IMR-90 (cell line): Measurements from ENCODE around the gene FAM98C. TPM values are rescaled to one million over a fixed set of nuclear protein-coding genes. Genes with fewer than 3 reads are reported as not detected.

Source experiments
- ATAC-seq: fragments of 200-7000 bp; cut with Tn5 transposase; 2 replicates; pipeline ENCODE4 v1.9.1; 2020; ENCODE audit warnings: low read depth, mild to moderate bottlenecking, moderate library complexity
- BruUV-seq: library from RNA; stranded (reverse); fragments of 400-500 nt; replicated peaks from 2 replicates; lab custom pipeline; 2021; lab: Mats Ljungman, UMichigan
- CTCF ChIA-PET: fragments of 300-600 bp; formaldehyde crosslinking; extraction: SDS; loops from one replicate; lab custom pipeline; 2021; ENCODE audit warnings: antibody characterized with exemption; lab: Yijun Ruan, JAX
- POLR2A ChIA-PET: fragments of 300-600 bp; sonication (Branson Sonifier 250); formaldehyde crosslinking; loops from one replicate; lab custom pipeline; 2022; ENCODE audit warnings: antibody characterized with exemption; ENCODE audit not compliant: unreplicated experiment; lab: Charles Lee
- DNase-seq: peaks from one replicate; pipeline ENCODE4 v3.0.0; 2013
- H2AFZ ChIP-seq: replicated peaks from 2 replicates; pipeline ENCODE3; 2013; ENCODE audit warnings: low read length, mild to moderate bottlenecking; ENCODE audit not compliant: poor library complexity
- H2AK5ac ChIP-seq: 2 replicates; pipeline ENCODE4 v1.6.1; 2013; ENCODE audit warnings: low read depth, low read length, inconsistent platforms
- H2AK9ac ChIP-seq: replicated peaks from 2 replicates; pipeline ENCODE3; 2013; ENCODE audit warnings: mild to moderate bottlenecking, low read depth, low read length, moderate library complexity; ENCODE audit not compliant: poor library complexity
- H2BK120ac ChIP-seq: 2 replicates; pipeline ENCODE4 v1.6.1; 2013; ENCODE audit warnings: low read depth, low read length, inconsistent platforms
- H2BK15ac ChIP-seq: 3 replicates; pipeline ENCODE4 v1.6.1; 2013; ENCODE audit warnings: low read depth, low read length, inconsistent platforms
- H2BK20ac ChIP-seq: 2 replicates; pipeline ENCODE4 v1.6.1; 2013; ENCODE audit warnings: low read depth, mild to moderate bottlenecking, inconsistent platforms, low read length, moderate library complexity
- H2BK5ac ChIP-seq: 2 replicates; pipeline ENCODE4 v1.6.1; 2013; ENCODE audit warnings: mild to moderate bottlenecking, low read depth, low read length, inconsistent platforms; ENCODE audit not compliant: poor library complexity, severe bottlenecking
- H3K14ac ChIP-seq: replicated peaks from 2 replicates; pipeline ENCODE4 v1.6.1; 2013; ENCODE audit warnings: low read depth, low read length, inconsistent platforms
- H3K18ac ChIP-seq: 2 replicates; pipeline ENCODE4 v1.6.1; 2013; ENCODE audit warnings: low read depth, low read length, control low read depth
- H3K23ac ChIP-seq: 2 replicates; pipeline ENCODE4 v1.6.1; 2013; ENCODE audit warnings: low read depth, low read length, inconsistent platforms
- H3K27ac ChIP-seq: 2 replicates; pipeline ENCODE4 v1.5.1; 2013; ENCODE audit warnings: mild to moderate bottlenecking, control low read depth, low read length; ENCODE audit not compliant: insufficient read depth
- H3K27me3 ChIP-seq: 2 replicates; pipeline ENCODE4 v1.6.1; 2013; ENCODE audit warnings: low read length; ENCODE audit not compliant: control insufficient read depth, insufficient read depth
- H3K36me3 ChIP-seq: 2 replicates; pipeline ENCODE4 v1.6.1; 2013; ENCODE audit warnings: low read length, mixed read lengths; ENCODE audit not compliant: control insufficient read depth, insufficient read depth
- H3K4ac ChIP-seq: 2 replicates; pipeline ENCODE4 v1.6.1; 2013; ENCODE audit warnings: low read depth, low read length, inconsistent platforms
- H3K4me1 ChIP-seq: 2 replicates; pipeline ENCODE4 v1.6.1; 2013; ENCODE audit warnings: low read length, mixed read lengths; ENCODE audit not compliant: control insufficient read depth, insufficient read depth
- H3K4me2 ChIP-seq: 2 replicates; pipeline ENCODE4 v1.6.1; 2013; ENCODE audit warnings: low read depth, mild to moderate bottlenecking, control low read depth, low read length, moderate library complexity
- H3K4me3 ChIP-seq: 2 replicates; pipeline ENCODE4 v1.5.1; 2013; ENCODE audit warnings: low read depth, mild to moderate bottlenecking, control low read depth, low read length, moderate library complexity; ENCODE audit not compliant: insufficient read depth
- H3K56ac ChIP-seq: 2 replicates; pipeline ENCODE4 v1.6.1; 2013; ENCODE audit warnings: low read length, inconsistent platforms; ENCODE audit not compliant: insufficient read depth; ENCODE audit errors: extremely low read depth
- H3K79me1 ChIP-seq, 2 experiments: 2 replicates each; pipeline ENCODE4 v1.6.1; 2013; ENCODE audit warnings: low read length in 2 of 2, inconsistent platforms in 1 of 2, low read depth in 1 of 2
- H3K9ac ChIP-seq: 2 replicates; pipeline ENCODE4 v1.6.1; 2013; ENCODE audit warnings: low read depth, low read length, control low read depth
- H3K9me1 ChIP-seq: 2 replicates; pipeline ENCODE4 v1.6.1; 2013; ENCODE audit warnings: low read length, inconsistent platforms; ENCODE audit not compliant: insufficient read depth
- H3K9me3 ChIP-seq: 2 replicates; pipeline ENCODE4 v1.6.1; 2013; ENCODE audit warnings: low read length; ENCODE audit not compliant: control insufficient read depth, insufficient read depth
- H4K20me1 ChIP-seq: 2 replicates; pipeline ENCODE4 v1.6.1; 2013; ENCODE audit warnings: low read length, inconsistent platforms; ENCODE audit not compliant: insufficient read depth
- H4K5ac ChIP-seq: 2 replicates; pipeline ENCODE4 v1.6.1; 2013; ENCODE audit warnings: mild to moderate bottlenecking, low read depth, low read length, control low read depth
- H4K8ac ChIP-seq, 2 experiments: 2 replicates each; pipeline ENCODE4 v1.6.1; 2013; ENCODE audit warnings: low read depth in 2 of 2, low read length in 2 of 2, control low read depth in 1 of 2, inconsistent platforms in 1 of 2
- H4K91ac ChIP-seq: 2 replicates; pipeline ENCODE4 v1.6.1; 2013; ENCODE audit warnings: low read depth, low read length, inconsistent platforms; ENCODE audit not compliant: insufficient read depth
- BHLHE40 ChIP-seq: fragments of 150-350 bp; IDR thresholded peaks from 2 replicates; pipeline ENCODE4 v1.6.1; 2016; ENCODE audit warnings: mild to moderate bottlenecking, low read depth, low read length
- CEBPB ChIP-seq: IDR thresholded peaks from 2 replicates; pipeline ENCODE4 v1.6.1; 2012; ENCODE audit warnings: low read depth, low read length, improper control_type of control experiment
- CHD1 ChIP-seq: IDR thresholded peaks from 2 replicates; pipeline ENCODE4 v1.6.1; 2012; ENCODE audit warnings: low read depth, low read length, improper control_type of control experiment
- FOS ChIP-seq: fragments of 150-350 bp; IDR thresholded peaks from 2 replicates; pipeline ENCODE4 v1.6.1; 2016; ENCODE audit warnings: low read depth, low read length
- MAFK ChIP-seq: IDR thresholded peaks from 2 replicates; pipeline ENCODE4 v1.6.1; 2012; ENCODE audit warnings: low read depth, low read length, improper control_type of control experiment
- MAZ ChIP-seq: IDR thresholded peaks from 2 replicates; pipeline ENCODE4 v1.6.1; 2012; ENCODE audit warnings: low read depth, mild to moderate bottlenecking, low read length, improper control_type of control experiment, moderate library complexity, borderline replicate concordance
- MXI1 ChIP-seq: IDR thresholded peaks from 2 replicates; pipeline ENCODE4 v1.6.1; 2012; ENCODE audit warnings: low read depth, mild to moderate bottlenecking, low read length, moderate library complexity, borderline replicate concordance
- NFE2L2 ChIP-seq: fragments of 150-350 bp; IDR thresholded peaks from 2 replicates; pipeline ENCODE4 v1.6.1; 2016; ENCODE audit warnings: low read depth, mild to moderate bottlenecking, low read length
- POLR2A ChIP-seq: IDR thresholded peaks from 2 replicates; pipeline ENCODE4 v1.6.1; 2012; ENCODE audit warnings: mild to moderate bottlenecking, low read depth, low read length
- RAD21 ChIP-seq: IDR thresholded peaks from 2 replicates; pipeline ENCODE4 v1.6.1; 2012; ENCODE audit warnings: low read length, improper control_type of control experiment
- RCOR1 ChIP-seq: IDR thresholded peaks from 2 replicates; pipeline ENCODE4 v1.6.1; 2012; ENCODE audit warnings: mild to moderate bottlenecking, low read length, improper control_type of control experiment; ENCODE audit not compliant: insufficient replicate concordance
- RFX5 ChIP-seq: IDR thresholded peaks from 2 replicates; pipeline ENCODE4 v1.8.0; 2012; ENCODE audit warnings: low read depth, mild to moderate bottlenecking, low read length, moderate library complexity
- SMC3 ChIP-seq: fragments of 150-350 bp; IDR thresholded peaks from 2 replicates; pipeline ENCODE4 v1.6.1; 2016; ENCODE audit warnings: low read depth, mild to moderate bottlenecking, antibody characterized with exemption, low read length, moderate library complexity
- WGBS, 2 experiments: methylation state at CpG; one replicate each; pipeline versions ENCODE4 v1.1.5 to v1.1.7; 2013; ENCODE audit warnings: missing lambda C conversion rate in 2 of 2; ENCODE audit not compliant: insufficient read length in 1 of 2; ENCODE audit errors: extremely low coverage in 2 of 2; 5-methylcytosine and 5-hydroxymethylcytosine counted together
- dilution Hi-C: fragments of 300-500 bp; cut with HindIII; formaldehyde crosslinking; loops from one replicate; pipeline ENCODE4 v1.14.3; 2018; ENCODE audit warnings: low sequenced_read_pairs; ENCODE audit not compliant: unreplicated experiment
- in situ Hi-C: fragments of 300-500 bp; cut with MboI; formaldehyde crosslinking; loops from 3 replicates; pipeline ENCODE4 v1.14.3; 2019; ENCODE audit warnings: low sequenced_read_pairs, inconsistent platforms, mixed read lengths
- intact Hi-C: fragments of 100-400 bp; cut with micrococcal nuclease; formaldehyde crosslinking; loops from 2 replicates; pipeline ENCODE4 v1.10.0; 2022
- polyA plus RNA-seq, 3 experiments: library from polyadenylated mRNA; depleted of rRNA; stranded (reverse); fragments of >200 nt; gene quantifications; 2 replicates each; pipeline ENCODE4 v1.2.3, GENCODE V29; 2012; ENCODE audit warnings: low replicate concordance in 1 of 3
- total RNA-seq: library from RNA; depleted of rRNA; stranded (reverse); fragments of >200 nt; gene quantifications from 2 replicates; pipeline ENCODE4 v1.2.3, GENCODE V29; 2012
- TF ChIP-seq, protein P1 (sequence below): fragments of 150-350 bp; IDR thresholded peaks from 2 replicates; pipeline ENCODE4 v1.6.1; 2017; ENCODE audit warnings: mild to moderate bottlenecking, antibody characterized with exemption, low read length, low read depth
- TF ChIP-seq, protein P2 (sequence below): conservative IDR thresholded peaks from 2 replicates; pipeline ENCODE4 v1.5.1; 2012; ENCODE audit warnings: mild to moderate bottlenecking, low read depth, low read length, improper control_type of control experiment
- TF ChIP-seq, protein P3 (sequence below): fragments of 150-350 bp; IDR thresholded peaks from 2 replicates; pipeline ENCODE4 v1.6.1; 2016; ENCODE audit warnings: low read depth, mild to moderate bottlenecking, low read length, moderate library complexity, borderline replicate concordance

Gene FAM98C
- total and polyA plus RNA-seq, 2 of the 4 experiments (the other 2 are of a cell fraction) = 3.6 to 17.9 TPM

DNA sequence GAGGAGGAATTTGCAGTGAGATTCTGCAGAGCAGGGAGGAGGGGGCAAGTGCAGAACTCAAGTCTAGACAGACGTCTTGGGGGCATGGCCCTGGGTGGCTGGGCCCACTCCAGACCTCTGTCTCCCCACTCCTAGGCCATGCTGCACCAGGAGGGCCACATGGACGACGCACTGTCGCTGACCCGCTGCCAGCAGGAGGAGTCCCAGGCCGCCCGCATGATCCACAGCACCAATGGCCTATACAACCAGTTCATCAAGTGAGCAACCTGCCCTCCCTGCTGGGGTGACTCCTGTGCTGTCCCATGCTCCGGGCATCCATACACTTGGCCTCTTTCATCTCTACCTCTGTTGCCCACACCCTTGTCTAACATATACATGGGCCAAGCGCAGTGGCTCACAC, 48.7 kb downstream of the FAM98C start:
- Histone ChIP-seq H3K27me3 (peaks cover 3% of the 10 kb centered on the region; the same call in 1 of the 2 replicates), H3K27ac (no peak overlapping the region), H3K9ac (no peak overlapping the region), H3K4me3 (no peak overlapping the region), H4K20me1 (no peaks in the 10 kb centered on the region), H3K36me3 (no peaks in the 10 kb centered on the region), H4K5ac (no peak overlapping the region), H4K91ac (no peak overlapping the region), H3K14ac (no peak overlapping the region), H2AK9ac (no peak overlapping the region), H2AK5ac (no peak overlapping the region), H2BK120ac (no peak overlapping the region), H4K8ac (no peak overlapping the region), H2BK15ac (no peak overlapping the region), H3K9me1 (no peaks in the 10 kb centered on the region), H2AFZ (no peak overlapping the region), H2BK20ac (no peak overlapping the region), H3K56ac (no peak overlapping the region), H3K4me2 (no peak overlapping the region), H3K9me3 (no peaks in the 10 kb centered on the region), H3K4ac (no peak overlapping the region), H2BK5ac (no peak overlapping the region), H3K23ac (no peak overlapping the region), H3K4me1 (no peaks in the 10 kb centered on the region), H3K79me1 (no peaks in the 10 kb centered on the region), H3K18ac (no peak overlapping the region)
- in situ Hi-C loops (loop anchor here (25.0 kb wide), 1 partner anchor 761 kb away; the partner anchor contains the start of gene SYCN), intact Hi-C loops (no loop called here), dilution Hi-C loops (no loop called here)
- DNase-seq = no peak
- ATAC-seq = no peak
- POLR2A ChIA-PET = no interaction called here
- CTCF ChIA-PET = no interaction called here
- TF ChIP-seq RCOR1 = no peak
- TF ChIP-seq POLR2A = no peak
- TF ChIP-seq CHD1 = no peak
- no peak for TF ChIP-seq MAZ
- no peak for TF ChIP-seq CEBPB
- TF ChIP-seq, protein P1, sequence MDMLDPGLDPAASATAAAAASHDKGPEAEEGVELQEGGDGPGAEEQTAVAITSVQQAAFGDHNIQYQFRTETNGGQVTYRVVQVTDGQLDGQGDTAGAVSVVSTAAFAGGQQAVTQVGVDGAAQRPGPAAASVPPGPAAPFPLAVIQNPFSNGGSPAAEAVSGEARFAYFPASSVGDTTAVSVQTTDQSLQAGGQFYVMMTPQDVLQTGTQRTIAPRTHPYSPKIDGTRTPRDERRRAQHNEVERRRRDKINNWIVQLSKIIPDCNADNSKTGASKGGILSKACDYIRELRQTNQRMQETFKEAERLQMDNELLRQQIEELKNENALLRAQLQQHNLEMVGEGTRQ = no peak
- no peak for TF ChIP-seq NFE2L2
- TF ChIP-seq MAFK = no peak
- TF ChIP-seq RFX5 = no peak
- TF ChIP-seq RAD21 = no peak
- no peak for TF ChIP-seq FOS
- TF ChIP-seq, protein P2, sequence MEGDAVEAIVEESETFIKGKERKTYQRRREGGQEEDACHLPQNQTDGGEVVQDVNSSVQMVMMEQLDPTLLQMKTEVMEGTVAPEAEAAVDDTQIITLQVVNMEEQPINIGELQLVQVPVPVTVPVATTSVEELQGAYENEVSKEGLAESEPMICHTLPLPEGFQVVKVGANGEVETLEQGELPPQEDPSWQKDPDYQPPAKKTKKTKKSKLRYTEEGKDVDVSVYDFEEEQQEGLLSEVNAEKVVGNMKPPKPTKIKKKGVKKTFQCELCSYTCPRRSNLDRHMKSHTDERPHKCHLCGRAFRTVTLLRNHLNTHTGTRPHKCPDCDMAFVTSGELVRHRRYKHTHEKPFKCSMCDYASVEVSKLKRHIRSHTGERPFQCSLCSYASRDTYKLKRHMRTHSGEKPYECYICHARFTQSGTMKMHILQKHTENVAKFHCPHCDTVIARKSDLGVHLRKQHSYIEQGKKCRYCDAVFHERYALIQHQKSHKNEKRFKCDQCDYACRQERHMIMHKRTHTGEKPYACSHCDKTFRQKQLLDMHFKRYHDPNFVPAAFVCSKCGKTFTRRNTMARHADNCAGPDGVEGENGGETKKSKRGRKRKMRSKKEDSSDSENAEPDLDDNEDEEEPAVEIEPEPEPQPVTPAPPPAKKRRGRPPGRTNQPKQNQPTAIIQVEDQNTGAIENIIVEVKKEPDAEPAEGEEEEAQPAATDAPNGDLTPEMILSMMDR = no peak
- no peak for TF ChIP-seq BHLHE40
- TF ChIP-seq, protein P3, sequence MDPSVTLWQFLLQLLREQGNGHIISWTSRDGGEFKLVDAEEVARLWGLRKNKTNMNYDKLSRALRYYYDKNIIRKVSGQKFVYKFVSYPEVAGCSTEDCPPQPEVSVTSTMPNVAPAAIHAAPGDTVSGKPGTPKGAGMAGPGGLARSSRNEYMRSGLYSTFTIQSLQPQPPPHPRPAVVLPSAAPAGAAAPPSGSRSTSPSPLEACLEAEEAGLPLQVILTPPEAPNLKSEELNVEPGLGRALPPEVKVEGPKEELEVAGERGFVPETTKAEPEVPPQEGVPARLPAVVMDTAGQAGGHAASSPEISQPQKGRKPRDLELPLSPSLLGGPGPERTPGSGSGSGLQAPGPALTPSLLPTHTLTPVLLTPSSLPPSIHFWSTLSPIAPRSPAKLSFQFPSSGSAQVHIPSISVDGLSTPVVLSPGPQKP = no peak
- TF ChIP-seq SMC3 = no peak
- TF ChIP-seq MXI1 = no peak
- WGBS, 2 experiments = 86% methylated on average over 2 of the region's 9 CpGs; no CpG with 5 or more reads in 1 of the 2 experiments
- no TSS peak for BruUV-seq
